GM19455 (cell line): ENCODE results near the gene TIAM2.
"Not testable (repeated sequence)": the region's sequence is repeated elsewhere in the genome, so short reads cannot be mapped to it uniquely, and the experiment has no call there.

Experiments
- ATAC-seq: cut with Tn5 transposase; IDR thresholded peaks from one replicate; pipeline ENCODE4 v1.9.1; 2021; ENCODE audit not compliant: unreplicated experiment

TIAM2 gene

DNA sequence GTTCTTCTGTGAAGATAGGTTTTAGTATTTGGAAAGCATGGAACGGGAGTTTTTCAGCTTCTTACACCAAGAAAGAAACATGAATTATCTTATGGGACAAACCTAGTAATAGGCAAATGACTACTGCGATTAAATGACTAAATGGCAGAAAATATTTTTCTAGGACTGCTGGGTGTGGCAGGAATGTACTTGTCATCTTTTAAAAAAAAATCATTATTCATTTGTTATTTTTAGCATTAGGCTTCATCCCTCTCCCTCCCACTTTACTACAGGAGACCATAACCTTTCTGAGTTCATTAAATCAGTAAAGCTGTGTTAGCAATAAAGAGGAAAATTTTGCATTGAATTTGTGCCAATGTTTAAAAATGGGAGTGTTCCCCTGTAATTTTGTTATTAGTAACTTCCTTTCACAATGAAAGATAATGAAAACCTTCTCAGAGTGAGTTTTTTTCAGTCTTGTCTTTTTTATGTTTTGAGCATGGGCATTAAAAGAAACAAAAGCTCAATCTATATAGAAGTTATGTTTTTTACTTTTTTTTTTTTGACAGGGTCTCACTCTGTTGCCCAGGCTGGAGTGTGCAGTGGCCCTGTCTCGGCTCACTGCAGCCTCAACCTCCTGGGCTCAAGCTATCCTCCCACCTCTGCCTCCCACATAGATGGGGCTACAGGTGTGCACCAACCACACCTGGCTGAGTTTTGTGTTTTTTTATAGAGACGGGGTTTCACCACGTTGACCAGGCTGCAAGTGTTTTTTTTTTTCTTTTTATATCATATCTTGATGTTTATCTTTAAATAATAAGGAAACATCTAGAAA is 163.1 kb downstream of the TIAM2 start:
- no peak for ATAC-seq

DNA sequence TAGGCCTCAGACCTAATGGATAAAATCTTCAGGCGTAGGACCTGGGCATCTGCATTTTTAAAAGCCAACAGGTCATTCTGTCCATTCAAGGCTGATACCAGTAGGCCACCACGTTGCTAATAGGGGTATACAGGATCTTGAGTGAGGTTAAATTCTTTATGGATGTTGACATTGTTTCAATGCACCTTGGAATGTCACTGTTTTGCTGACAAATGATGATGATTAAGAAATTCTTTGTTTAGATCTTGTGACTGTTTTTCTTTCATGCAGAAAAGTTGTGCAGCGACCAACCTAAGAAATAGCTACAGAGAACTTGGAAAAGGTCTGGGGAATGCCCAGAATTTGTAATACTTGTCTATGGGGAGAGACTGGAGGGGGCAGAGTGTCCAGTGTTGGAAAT is 167.6 kb downstream of the TIAM2 start:
- ATAC-seq: no peak

DNA sequence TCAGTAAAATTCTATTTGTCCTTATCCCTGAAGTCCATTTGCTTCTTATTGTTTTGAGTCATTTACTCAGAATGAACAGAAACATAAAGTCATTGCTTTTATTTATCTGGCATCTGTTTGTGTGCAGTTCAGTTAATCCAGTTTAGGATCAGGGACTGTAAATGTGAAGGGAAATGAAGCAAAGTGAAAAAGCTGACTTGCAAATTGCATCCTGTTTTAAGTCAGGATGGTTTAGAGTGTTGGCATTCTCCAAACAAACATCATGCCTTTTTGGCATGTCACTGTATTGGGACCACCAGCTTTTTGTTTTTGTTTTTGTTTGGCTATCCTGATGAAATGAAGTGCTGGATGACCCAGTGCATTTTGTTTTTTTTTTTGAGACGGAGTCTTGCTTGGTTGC is 168.5 kb downstream of the TIAM2 start:
- ATAC-seq: no peak

DNA sequence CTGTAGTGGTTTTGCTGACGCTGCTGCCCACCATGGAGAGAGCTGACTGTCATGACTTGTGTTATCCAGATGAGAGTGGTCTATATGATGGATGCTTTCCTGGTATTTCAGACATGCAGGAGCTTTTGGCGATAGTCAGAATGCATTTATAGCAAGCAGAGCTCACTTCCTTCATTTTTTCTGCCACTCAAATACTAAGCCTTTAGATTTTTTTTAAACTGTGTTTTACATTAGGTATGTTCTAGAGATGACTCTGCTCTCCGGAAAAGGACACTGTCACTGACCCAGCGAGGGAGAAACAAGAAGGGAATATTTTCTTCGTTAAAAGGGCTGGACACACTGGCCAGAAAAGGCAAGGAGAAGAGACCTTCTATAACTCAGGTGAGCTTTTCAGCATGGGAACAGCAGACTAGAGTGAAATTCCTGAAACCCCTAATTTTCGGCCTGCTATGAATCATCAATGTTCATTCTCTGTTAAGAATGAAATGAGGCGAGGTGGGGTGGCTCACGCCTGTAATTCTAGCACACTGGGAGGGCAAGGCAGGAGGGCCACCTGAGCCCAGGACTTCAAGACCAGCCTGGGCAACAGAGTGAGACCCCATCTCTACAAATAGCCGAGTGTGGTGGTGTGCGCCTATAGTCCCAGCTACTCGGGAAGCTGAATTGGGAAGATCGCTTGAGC is 170.1 kb downstream of the TIAM2 start:
- ATAC-seq: no peak

DNA sequence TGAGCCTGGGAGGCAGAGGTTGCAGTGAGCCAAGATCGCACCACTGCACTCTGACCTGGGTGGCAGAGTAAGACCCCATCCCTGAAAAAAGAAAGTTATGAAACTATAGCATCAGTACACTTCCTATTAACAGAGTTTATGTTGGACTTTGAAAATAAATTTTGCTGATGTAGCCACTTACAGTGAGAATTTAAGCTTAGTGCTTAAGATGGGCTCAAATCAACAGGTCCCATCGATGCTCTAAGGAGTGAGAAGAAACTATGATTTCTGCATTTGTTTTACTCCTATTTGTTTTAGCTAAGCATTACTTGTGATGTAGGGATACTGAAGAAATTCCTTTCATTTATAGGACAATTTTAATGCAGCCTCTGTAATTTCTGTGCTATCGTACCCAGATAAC is 175.4 kb downstream of the TIAM2 start:
- no peak for ATAC-seq

DNA sequence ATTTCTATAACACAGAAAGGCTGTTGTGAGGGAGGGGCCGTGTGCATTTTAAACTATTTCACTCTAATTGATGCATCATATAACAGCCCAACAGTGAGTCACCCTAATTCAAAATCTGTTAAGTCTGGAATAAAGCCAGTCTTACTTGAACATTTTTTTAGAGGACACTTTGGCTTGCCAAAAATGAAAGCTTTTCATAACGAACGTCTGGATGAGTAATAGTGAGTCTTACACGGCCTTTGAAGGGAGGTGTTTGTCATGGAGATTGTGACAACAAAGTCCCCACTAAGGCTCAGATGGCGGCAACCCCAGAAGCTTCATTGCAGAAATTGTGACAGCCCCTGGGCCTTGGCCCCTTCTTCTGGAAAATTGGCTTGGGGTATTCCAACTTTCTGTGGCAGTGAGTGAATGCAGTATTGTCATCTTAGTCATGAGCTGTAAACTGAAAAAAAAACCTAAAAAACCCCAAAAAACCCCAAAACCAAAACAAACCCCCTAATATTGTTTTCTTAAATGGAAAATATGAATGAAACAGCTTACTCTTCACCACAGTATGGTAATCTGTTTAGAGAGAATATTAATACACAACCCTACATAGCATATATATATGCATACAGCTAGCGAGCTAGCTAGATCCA is 176.1 kb downstream of the TIAM2 start:
- peak; percentile 72 for ATAC-seq

DNA sequence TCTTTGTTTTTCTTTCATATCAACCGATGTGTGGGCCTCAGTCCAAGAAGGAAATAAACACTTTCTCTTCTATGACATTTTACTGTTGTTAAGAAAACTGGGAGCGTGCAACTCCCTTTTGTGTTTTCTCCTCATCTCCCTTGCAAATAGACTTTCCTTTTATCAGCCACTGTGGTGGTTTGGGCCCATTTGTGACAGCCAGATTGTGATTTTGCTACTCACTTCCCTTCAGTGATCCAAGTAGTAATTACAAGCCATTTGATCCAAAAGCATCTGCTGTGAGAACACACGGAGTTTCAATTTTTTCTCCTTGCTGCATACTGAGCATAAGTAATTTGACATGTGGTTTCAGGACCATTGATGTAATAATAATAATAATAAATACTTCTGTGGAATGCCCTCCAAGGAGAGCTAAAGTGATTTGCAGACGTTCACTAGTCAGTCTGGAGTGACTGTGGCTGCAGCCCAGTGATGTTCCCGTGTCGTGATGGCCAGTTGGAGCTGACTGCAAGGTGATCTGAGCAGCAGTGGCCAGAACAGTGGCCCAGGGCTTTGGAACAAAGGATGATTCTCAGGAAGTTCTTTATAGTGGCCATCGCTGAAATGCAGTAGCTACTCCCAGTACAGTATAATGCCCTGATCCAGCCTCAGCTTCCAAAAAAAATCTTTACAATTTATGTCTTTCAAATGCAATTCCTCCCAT is 176.8 kb downstream of the TIAM2 start:
- ATAC-seq: peak; percentile 3

DNA sequence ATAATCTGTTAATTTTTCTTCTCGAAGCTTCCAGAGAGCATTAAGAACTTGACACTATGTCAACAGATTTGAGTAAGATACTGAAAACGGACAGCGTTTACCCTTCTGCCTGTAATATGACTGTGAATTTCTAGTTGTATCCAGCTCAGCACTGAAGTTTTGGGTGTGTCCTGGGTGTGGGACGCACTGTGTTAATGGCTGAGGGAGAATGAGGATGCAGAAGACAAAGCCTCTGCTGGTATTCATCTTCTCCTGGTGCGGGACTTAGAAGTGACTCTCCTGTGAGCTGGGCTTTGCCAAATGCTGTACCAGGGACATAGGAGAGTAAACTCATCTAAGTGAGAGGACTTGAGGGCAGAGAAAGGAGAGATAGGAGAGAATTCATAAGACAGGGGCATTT is 178.4 kb downstream of the TIAM2 start:
- ATAC-seq: no peak

DNA sequence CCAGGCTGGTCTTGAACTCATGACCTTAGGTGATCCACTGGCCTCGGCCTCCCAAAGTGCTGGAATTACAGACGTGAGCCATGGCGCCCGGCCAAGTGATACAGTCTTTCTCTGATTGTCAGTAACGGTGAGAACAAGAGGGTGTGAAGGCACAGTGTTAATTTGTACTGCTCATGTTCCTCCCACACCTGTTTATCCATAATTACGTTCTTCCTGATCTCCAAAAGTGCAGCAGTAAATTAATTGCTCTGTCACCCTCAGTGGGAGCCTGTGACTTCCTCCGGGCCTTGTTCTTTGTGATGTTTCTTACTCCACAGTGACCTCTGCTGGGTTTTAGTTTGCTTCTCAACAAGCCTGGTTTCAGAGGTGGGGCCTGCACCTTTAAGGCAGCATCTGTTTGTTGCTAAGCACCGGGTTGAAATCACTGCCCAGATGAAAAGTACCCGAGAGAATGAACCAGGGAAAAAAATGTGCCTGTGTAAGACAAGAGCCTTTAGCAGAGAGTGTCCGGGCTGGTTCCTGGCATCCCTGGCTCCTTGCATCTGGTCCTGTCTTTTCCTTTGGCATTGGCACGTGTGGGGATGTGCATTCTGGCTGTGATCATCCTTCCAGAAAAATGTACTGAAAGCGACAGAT is 179.6 kb downstream of the TIAM2 start:
- peak; percentile 55 for ATAC-seq

DNA sequence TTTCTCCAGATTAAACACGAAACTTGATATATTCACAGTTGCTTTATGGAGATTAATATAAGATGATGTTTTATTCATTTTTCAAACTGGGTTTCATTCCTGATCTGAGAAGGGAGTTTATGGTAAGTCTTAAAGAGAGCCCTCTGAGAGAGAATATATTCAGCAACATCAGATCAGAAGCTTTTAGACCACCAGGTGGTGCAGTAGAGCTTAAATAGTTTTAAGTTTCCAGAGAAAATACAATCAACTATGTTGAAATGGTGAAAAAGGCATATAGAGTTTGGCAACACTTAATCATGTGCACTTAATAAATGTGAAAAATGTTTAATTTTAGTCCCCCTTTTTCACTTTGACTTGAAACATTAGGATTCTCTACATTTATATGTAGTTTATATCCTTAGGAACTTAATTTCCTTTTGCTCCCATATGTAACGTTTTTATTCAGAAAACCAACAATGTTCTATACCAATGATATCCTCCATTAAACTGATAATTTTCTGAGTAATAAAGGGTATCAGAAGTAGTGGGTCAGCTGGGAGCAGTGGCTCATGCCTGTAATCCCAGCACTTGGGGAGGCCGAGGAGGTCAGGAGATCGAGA is 182.3 kb downstream of the TIAM2 start:
- ATAC-seq: no peak

DNA sequence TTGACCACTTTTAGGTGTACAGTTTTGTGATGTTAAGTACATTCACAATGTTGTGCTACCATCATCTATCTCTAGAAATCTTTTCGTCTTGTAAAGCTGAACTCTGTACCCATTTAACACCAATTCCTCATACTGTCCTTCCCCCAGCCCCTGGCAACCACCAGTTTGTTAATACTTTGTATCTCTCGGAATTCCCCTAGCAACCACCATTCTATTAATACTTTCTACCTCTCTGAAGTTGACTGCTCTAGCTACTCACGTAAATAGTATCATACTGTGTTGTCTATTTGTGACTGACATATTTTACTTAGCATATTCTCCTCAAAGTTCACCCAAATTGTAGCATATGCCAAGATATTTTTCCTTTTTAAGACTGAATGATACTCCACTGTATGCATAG is 186.4 kb downstream of the TIAM2 start:
- peak; percentile 60 for ATAC-seq

DNA sequence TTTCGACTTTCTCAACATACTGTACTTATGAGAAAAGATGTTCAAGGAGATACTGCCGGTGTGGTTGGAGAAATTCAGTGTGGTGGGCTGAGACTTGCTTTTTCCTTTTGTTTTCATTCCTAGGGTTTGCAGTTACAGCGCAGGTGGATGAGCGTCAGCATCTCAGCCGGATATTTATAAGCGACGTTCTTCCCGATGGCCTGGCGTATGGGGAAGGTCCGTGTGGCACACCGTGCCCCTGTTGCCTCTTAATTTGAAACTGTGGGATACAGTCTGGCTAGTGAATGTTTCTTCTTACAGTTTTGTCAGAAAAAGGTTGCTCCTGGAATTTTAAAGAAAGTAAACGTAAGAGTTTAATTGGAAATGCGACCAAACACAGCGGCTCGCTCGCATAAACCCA is 187.0 kb downstream of the TIAM2 start:
- ATAC-seq: no peak

DNA sequence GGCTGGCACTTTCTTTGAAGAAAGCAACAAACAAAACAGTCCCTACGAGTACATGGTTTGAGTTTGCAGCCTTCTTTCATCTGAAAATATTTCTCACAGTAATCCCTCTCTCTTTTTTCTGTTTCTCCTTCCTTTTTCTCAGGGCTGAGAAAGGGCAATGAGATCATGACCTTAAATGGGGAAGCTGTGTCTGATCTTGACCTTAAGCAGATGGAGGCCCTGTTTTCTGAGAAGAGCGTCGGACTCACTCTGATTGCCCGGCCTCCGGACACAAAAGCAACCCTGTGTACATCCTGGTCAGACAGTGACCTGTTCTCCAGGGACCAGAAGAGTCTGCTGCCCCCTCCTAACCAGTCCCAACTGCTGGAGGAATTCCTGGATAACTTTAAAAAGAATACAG is 188.0 kb downstream of the TIAM2 start:
- peak; percentile 38 for ATAC-seq

DNA sequence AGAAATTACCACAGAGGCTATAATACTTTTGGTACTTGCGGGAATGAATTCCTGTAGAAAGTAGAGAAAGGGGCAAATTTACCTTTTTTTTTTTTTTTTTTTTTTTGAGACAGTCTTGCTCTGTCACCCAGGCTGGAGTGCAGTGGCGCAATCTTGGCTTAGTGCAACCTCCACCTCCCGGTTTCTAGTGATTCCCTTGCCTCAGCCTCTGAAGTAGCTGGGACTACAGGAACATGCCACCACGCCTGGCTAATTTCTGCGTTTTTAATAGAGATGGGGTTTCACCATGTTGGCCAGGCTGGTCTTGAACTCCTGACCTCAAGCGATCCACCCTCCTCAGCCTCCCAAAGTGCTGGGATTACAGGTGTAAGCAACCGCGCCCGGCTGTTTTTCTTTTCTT is 189.9 kb downstream of the TIAM2 start:
- ATAC-seq: not testable (repeated sequence)

DNA sequence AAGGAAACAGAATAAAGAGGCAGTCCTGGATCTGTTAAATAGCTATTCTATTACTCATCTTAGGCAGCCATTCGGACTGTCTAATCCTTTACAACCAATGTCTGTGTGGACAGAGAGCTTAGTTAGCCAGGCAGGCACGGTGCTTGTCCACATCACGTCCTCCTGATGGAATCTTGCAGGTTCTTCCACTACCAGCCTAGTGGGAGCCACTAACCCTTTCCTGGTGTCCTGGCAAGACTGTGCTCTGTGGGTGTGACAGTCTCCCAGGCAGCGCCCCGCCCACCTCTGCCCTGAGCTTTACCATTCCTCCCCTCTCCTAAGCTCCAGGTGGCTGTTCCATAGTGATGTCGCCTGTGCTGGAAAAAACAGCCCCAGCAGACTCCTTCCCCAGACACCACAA is 190.4 kb downstream of the TIAM2 start:
- no peak for ATAC-seq

DNA sequence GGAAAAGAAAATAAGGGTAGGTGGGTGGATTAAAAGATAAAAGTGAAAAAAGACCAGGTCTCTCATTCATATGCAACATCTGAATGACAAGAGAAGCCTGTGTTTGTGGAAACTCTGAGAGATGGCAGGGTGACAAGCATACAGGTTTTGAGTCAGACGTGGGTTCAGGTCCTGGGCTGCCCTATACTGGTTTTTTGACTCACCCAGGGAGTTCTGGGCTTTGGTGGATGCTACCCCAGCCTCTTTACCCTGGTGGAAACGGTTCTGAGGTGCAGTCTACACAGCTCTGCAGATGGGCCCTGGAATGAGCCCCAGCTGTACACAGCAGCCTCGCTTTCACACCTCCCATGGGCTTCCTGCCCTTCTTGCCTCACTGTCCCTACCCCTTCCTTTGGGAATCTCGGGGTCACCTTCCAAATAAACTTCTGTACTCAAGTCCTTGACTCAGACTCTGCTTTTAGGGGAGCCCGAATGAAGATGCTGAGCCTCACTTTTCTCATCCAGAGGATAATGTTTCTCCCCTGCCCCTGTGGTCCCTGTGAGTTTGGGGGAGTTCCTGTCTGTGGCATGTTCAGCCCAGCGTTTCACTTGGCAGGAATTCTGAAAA is 191.0 kb downstream of the TIAM2 start:
- no peak for ATAC-seq

DNA sequence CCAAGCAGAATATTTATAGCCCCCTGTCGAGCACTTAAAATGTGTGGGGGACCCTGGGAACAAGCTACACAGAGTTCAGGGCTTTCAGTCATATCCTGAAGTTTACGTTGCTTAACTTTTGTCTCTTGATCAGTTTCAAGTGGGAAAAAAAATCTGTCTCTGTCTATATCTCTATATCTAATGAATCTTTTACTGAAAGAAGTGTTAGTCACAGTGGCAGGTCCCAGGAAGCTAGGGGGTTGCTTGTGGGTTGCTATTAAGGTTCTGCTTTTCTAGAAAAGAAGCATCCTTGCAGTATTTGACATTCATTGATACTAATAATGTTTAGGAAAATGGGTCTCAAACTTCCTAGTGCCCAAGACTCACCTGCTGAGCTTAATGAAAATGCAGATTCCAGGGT is 192.0 kb downstream of the TIAM2 start:
- ATAC-seq: no peak

DNA sequence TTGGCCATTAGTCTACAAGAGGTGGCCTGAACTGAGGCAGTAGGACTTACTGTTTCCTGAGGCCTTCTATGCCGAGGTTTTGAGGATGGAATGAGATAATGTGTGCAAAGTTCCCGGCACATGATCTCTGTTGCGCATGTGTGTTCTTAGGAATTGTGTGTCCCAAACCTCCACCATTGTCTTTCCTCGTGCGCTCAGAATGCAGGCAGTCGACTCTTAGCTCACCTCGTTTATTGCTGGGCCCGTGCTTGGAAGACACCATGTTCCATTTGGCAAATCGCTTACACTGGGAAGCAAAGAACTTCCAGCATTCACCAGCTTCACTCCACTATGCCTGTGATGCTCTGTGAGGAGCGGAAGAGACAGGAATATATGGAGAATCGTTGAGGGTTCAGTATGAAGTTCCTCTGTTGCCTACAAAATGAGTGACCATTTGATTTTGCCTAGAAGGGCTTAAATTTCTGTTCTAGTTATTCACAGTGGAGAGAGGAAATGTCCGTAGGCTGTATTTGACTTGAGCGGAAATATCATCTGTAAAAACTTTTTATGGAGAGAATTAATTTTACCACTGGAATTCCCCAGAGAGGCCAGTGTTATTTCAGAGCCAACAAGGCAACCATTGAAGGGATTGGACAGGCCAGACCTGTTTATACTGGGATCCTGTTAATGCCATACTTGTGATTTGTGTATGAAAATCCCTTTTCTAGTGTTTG is 193.0 kb downstream of the TIAM2 start:
- ATAC-seq: no peak

DNA sequence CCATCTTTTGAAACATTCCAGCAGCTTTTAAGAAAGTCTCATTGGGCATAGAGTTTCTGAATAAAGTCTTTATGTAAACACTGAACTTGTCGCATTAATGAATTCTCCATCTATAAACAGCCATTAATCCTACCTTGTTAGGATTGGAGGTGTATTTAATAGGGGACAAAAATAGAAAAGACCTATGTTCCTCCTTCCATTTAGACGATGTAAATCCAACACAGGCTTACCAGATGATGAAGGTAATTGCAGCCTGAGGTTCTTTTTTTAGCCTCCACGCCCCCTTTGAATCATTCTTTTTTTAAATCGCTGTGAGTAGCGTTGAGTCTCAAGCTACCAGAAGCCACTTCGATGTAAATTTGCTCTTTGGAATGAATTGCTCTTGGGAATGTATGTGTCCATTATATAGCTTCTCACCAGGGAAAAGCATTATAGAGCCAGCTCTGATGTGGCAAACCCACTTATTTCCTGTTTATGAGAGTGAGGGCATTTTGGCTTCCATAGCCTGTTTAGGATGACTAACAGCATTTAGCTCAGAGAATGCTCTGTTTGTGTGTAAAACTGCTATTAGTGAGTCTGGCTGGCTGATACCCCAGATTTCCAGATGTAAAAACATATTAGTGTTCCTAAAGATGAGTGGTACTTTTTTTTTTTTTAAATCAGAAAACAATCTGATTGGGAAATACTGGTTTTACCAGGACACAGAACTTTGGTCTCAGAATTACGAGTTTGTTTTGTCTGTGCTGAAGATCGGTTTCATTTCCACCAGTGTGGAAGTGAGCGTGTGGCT is 193.8 kb downstream of the TIAM2 start:
- ATAC-seq: no peak
